Hematopoietic multipotent progenitor cell treated with erythropoietin and hydrocortisone succinate and interleukin-3 and kit ligand, for 15 days (in vitro differentiated cells): ENCODE data around the gene TLCD5.

Experiments used
- DNase-seq: peaks from one replicate; pipeline ENCODE4 v3.0.0-alpha.2; 2015; ENCODE audit warnings: low spot score

TLCD5 gene

DNA sequence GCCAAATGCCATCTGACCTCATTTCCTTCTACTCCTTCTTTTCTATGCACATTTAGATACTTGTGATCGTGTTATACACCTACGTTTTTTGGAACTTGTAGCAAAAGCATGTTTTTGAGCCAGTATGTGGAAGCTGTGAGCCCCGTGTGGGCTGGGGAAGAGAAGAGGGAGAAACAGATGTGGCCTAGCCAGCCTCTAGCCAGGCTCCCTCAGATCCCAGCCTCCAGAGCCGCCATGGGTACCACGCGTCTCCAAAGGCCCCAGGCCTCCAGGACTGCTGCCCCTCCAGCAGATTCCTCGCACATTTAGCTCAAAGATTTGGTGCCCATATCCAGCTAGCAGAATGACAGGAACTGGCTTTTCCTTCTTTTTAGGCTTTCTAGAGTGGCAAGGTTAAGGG lies 17.0 kb upstream of the TLCD5 start:
- DNase-seq = no peak

DNA sequence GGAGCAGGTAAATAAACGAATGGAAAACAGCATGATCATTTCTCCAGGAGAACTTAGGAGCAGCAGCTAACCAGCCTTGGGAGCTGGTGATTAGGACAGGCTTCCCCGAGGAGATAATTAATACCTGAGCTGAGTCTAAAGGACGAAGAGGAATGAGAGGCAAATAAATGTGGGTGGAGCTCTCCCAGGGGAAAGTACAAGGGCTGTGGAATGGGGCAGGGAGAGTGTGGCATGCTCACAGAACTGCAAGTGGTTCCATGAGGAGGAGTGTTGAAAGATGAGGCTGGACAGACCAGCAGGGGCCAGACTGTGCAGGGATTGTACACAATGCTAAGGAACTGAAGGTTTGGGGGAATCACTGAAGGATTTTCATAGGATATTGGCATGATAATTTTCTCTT lies 14.2 kb upstream of the TLCD5 start:
- no peak for DNase-seq

DNA sequence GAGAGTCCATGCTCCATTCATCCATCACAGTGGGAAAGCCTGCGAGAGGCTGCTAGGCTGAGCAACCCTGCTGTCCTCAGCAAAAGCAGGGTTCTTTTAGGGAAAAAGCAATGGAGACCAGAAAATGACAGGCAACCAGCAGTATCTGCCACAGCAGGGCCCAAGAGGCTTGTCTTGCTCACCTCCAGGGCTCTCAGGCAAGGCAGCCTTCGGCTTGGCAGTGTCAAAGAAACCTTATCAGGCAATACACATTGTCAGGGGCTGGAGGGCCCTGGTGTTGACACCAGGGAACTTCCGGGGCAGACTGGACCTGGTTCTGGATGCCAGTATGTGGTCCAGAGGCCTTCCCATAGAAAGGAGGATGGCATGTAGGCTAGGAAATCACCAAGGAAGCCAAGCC lies 10.2 kb upstream of the TLCD5 start:
- no peak for DNase-seq

DNA sequence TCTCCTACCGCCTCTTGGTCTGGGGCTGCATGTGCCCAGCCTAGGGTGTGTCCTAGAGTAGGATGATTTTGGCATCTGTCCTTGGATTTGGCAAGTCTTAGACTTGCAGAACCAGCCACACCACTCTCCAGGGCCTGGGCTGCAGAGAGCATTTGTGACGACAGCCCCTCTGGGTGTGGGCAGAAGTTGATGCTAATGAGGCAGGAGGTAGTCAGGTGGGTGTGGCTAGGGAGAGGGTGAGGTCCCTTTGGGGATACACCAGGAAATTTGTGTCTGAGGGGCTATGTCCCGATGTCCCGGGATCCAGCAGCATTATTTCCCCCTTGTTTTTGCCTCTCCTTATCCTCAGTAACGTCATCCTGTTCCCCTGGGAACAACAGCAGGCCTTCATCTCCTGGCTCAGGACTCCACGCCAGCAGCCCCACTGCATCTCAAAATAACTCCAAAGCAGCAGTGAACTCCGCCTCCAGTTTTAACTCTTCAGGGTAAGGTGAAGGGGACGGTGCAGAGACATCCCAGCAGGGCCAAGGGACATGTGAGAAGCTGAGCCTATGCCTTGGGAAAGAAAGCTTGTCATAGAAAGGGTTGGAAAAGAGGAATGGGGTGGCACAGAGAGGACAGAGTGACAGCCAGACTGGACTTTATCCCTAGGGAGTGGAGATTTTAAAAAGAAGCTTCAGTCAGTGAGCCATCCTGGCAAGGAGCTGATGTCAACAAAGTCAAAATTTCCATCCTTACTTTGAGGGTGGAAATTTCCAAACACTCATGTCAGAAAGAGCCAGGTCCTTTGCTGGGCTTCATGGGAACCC lies 8.0 kb upstream of the TLCD5 start:
- no peak for DNase-seq

DNA sequence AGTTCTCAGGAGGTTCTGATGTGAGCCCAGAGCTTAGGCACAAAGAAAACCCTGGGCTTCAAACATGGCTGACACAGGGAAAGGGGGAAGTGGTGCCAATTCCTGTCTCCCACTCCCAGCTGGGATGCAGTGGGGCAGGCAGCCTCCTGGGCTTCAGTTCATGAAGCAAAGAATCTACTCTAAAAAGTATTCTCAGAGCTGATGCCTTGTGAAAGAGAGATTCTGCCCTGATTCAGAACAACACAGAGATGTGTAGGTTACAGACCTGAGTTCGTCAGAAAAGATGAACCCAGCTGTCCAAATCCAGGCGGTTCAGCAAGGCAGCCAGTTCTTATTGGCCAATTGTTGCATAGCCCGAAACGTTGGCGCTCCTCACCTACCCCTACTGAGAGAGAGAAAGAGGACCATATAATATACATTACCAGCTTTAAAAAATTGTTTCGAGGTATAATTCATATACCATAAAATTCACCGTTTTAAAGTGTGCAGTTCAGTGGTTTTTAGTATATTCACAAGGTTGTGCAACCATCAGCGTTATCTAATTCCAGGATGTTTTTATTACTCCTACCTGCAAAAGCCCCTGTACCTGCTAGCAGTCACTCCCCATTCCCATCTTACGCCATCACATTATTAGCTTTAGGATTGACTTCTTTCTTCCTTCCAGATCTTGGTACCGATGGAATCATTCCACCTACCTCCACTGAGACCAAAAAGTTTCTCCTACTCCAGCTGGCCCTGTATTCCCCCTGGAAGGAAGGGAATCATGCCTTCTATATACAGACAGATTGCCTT lies 7.2 kb upstream of the TLCD5 start:
- no peak for DNase-seq

DNA sequence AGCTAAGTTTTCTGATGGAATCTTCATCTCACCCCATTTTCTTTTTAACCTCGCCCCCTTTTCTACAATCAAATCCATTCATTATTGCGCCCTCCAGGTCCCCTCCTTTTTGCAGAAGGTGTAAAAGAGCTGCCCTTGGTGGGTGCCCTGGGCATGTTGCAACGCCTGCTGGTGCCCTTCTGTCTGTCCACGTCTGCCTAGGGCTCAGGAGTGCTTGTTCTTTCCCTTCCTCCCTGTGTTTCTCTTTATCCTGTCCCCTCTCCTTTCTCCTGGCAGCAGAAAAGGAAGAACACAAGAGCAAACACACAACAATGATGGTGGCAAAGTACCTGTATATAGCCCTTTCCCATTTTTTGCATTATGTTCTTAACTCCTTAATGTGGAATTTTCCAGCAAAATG lies 6.2 kb upstream of the TLCD5 start:
- DNase-seq = no peak

DNA sequence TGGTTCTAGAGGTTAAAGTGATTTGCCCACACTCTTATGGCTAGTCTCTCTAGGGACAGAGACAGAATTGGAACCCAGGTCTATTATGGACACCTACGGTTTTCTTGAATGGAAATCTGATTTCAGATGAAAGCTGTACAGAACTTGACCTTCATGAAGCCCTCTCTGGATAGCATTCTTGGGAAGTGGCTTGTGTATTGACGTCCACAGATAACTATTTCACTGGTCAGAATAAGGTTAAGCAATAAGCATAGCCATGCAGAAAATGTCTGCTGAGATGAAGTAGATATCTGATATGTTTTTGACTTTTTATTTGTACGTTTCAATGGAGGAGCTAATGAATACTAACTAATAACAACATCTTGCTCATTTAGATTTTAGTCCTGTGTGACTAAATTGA lies 1.1 kb downstream of the TLCD5 start:
- no peak for DNase-seq

DNA sequence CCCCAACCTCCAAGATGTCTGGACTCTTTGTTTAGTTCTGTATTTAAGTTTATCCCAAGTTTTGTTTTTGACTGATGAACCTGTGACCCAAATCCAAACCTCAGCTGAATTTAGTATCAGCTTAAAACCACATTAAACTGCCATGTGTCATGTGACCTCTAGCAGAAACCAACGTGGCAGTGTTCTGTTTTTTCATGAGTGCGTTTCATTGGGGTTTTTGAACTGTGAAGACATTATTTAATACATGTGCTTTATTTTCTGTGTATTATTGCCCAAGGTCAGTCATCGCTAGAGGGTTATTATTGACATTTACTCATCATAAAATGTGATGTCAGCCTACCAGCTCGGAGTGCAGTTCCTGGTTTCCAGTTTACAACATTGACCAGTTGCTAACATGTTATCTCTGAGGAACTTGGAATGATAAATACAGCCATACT lies 1.8 kb downstream of the TLCD5 start:
- no peak for DNase-seq

DNA sequence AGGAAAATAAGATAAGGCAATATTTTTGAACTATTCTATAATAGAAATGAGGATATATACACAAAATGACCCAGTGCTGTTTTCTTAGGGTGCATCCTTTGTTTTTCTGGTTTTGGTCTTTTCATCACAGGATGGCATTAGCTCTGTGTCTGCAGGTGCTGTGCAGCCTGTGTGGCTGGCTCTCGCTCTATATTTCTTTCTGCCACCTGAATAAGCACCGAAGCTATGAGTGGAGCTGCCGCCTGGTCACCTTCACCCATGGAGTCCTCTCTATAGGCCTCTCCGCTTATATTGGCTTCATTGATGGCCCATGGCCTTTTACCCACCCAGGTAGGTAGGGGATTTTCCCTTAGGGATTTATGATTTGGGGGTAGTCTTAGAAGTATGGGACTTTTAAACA lies 2.2 kb downstream of the TLCD5 start:
- DNase-seq = no peak

DNA sequence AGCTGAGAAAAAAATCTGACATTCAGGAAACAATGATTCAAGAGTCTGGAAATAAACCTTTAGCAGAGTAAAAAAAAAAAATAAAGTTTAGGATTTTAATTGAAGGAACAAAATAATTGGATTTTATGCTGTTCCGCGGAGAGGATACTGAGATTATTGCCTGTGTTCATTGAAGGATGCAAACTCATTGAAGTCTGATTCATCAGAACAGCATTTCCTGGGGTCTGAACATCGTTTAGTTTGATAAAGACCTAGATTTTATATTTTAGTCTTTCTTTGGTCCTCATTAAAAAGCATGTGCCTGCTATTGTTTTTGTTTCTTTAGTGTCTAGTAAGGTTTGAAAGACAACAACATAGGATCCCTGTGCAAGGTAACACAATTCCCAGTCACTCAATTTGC lies 4.5 kb downstream of the TLCD5 start:
- no peak for DNase-seq

DNA sequence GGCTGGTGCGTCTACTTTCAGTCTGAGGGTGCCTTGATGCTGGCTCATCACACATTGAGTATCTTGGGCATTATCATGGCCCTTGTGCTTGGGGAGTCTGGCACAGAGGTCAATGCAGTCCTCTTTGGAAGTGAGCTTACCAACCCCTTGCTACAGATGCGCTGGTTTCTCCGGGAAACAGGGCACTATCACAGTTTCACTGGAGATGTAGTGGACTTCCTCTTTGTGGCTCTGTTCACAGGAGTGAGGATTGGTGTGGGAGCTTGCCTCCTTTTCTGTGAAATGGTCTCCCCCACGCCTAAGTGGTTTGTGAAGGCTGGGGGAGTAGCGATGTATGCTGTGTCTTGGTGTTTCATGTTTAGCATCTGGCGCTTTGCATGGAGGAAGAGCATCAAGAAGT lies 4.9 kb downstream of the TLCD5 start:
- DNase-seq = no peak

DNA sequence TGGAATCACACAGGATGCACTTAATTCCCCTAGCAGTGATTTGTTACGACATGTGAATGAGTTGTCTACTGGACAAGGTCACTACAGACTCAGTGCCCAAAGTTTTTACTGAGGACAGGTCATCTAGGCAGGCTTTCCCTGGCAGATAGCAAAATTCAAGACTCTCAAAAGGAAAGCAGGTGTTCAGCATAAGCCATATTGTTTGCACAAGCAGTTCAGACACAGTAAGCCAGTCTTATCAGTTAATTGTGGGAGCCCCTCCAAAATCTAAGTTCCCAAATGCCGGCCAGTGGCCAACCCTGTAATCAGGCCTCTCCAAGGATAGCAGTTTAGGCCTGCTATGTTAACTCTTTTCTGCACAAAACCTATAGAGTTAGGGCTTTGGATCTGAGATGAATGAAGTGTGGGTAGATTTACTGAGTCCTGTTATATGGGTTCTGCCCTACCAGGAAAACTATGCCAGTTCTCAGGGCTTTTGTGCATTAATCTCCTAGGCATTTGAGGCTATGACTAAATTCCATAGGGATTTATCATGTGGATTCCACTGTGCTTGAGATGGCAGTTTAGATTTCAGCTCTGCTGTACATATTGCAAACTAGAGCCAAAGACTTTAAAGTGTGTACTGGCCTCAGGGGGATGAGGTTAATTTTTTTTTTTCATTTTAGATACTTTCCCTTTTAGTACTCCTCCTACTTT lies 6.3 kb downstream of the TLCD5 start:
- DNase-seq = no peak

DNA sequence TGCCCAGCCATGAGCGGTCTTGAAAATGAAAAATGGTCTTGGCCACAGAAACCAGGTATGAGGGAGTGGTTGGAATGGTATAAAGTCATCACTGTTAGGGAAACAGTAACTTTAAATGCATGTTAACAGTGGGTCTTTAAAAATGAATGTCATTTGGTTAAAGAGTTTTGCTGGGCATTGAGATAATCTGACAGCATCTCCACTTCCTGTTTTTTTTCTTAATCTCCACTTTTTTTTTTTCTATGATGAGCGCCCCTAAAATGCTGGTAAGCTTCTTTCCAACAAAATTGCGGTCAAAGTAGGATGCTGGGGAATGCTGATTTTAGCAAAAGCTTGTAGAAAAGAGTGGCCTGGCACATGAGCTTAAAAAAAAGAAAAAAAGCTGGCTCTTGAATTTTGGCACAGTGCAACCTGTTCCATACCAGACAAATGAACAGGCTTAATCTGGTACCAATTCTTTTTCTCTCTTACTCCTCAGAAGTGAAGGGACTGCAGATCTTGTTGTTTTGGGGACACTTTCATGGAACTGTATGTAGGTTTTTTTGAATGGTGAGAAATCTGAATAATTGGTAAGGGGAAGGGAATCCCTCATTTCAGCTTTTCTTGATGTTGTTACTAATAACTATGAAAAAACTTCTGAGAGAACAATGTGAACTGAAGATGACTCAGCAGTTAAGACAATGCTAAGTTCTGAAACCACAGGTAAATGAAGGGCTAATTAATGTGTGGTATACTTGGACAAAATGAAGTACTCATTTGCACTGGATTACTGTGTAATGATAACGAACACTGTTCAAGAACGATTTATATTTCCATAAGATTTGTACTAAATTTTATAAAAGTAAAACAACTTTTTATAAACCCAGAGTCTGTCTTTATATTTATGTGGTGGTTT lies 8.0 kb downstream of the TLCD5 start:
- no peak for DNase-seq

DNA sequence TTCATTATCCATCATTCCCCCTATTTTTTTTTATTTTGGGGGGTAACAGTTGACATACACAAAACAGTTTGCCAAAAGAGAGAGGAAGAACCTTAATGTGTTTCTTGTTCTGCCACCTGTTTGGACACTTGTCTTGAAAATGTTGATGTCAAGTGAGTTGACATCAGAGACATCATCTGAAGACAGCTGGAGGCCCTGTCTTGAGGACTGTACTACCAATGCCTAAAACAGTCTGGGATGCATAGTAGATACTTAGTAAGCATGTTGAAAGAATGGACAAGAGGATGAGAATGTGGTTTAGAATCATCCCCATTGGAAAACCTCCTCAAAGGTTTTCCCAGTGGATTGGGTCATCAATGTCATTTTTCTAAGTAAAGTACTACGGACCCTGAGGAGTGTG lies 8.7 kb downstream of the TLCD5 start:
- DNase-seq = no peak

DNA sequence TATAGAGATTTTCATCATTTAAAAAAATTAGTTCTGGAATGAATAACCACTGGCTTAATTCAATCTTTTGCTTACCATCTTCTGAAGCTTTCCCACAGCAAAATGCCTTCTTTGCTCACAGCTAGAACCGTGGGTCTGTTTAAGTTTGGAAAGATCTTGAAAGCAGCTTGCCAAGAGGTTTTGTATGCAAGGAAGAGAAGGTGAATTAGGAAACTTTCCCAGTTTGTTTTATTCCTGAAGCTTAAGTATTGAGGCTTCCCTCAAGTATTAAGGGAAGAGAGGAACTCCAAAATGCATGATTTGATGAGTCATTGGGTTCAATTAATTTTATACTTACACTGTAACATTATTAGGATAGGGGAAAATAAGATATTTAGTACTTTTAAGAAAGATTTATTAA lies 9.2 kb downstream of the TLCD5 start:
- no peak for DNase-seq

DNA sequence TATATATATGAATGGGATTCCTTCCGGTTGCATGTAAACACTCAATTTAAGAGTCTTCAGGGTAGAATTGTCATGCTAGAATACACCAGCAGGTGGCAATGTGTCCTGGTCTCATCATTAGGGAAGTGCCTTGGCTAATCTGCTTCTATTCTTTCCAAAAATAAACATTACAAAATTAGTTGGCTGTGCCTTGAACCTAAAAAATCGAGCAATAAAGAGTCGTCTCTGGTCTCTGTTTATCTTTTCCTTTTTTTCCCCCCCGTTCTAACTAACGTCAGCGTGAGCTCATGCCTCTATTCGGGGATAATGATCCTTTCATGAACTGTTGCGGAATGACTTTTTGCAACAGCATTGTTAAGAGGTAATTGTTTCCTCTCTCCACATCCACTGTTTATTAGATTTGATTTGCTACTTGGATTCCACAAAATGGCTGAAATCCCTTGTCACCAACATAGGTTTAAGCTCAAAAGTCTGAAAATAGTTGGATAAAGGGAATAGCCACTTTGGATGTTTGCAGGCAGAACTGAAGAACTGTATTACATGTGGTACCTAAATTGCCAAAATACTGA lies 9.9 kb downstream of the TLCD5 start:
- DNase-seq = peak; percentile 86

DNA sequence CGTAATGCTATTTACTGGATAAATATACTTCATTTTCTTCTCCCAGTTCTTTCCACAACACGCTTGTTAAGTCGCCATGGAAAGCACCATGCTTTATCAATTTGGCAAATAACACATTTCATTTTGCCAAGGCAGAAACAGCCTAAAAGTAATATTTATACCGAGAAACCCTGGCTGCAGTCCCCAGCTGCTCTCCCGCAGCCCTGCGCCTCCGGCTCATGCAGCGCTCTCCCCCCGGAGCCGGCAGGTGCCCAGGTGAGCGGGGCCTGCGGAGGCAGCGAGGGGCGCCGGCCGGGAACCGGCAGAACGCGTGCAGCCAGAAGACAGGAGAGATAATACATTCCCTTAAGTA lies 10.4 kb downstream of the TLCD5 start:
- DNase-seq = peak; percentile 30

DNA sequence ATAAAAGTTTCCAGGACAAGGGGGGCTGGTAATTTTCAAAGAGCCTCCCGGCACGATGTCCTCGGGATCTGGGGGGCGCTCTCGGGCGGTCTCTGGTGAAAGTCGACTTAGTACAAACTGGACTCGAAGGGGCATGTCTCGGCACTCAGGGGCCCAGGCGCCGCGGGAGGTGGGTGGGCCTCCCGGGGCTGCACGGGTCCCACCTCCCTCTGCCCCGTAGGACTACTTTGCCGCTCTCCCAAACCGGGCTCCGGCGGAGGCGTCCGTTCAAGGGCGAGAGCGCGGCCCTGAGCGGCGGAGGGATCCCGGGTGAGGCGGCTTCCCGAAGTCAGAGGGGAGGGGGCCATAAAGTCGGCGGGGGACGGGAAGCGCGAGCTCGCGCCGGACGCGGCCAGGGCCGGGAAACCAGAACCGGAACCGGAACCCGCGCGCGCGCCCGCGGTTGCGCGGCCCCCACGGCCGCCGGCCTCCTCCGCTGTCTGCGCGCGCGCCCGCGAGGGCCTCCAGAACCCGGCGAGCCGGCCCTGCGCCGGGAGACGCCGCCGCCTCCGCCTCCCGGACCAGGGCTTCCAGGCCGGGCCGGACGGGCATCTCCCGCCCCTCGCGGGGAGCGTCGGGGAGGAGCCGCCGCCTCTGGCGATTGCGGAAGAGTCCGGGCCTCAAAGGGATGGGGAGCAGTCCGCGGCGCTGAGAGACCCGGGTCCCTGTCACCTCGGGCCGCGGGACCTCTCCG lies 11.0 kb downstream of the TLCD5 start, which contains the start of gene ARHGEF12:
Gene ARHGEF12, plus strand, starts transcription at position 506 of the 733 bp plus-strand sequence. CDS start 831 bp downstream, outside the sequence.
- DNase-seq = peak; percentile 86

DNA sequence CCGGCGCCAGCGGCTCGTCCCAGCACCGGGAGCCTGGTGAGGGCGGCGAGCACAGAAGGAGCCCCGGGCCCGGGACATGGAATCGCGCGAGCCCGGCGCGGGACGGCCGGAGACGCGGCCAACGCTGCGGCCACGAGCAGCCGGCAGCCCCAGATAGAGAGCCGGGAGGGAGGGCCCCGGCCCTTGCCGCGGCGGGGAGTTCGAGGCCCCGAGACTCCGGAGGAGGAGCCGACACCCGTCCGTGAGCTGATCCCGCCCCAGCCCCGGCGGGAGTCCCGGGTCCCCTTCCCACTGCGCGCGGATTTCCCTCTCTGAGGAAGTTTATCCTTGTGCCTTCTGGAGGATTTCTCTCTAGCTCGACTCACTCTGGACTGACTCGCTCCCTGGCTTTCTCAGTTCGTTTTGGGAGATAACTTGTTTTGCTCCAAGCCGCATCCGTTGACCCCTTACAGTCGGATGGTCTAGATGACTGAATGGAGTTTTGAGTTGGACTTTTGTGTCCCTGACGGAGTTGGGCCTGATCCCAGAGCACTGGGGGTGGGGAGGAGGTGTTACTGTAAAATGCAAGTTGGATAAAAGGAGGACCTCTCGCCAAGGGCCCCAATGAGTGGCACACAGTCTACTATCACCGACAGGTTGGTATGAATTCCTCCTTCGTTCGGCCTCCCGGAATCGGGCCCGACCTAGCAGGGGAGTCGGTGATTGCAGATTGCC lies 11.7 kb downstream of the TLCD5 start:
- DNase-seq = peak; percentile 62
